ENCODE measurements around the gene SLC16A9. TPM values are rescaled to one million over a fixed set of nuclear protein-coding genes. Genes with fewer than 3 reads are reported as not detected.

The SLC16A9 gene
- total RNA-seq, 1 experiment from 2014 or later, result under 0.01 TPM

- no peak for DNase-seq (ENCODE audit: low read depth)
These were observed 8.6 kb upstream of the SLC16A9 start for GRCh38 chr10:59718257-59718656.

DNA sequence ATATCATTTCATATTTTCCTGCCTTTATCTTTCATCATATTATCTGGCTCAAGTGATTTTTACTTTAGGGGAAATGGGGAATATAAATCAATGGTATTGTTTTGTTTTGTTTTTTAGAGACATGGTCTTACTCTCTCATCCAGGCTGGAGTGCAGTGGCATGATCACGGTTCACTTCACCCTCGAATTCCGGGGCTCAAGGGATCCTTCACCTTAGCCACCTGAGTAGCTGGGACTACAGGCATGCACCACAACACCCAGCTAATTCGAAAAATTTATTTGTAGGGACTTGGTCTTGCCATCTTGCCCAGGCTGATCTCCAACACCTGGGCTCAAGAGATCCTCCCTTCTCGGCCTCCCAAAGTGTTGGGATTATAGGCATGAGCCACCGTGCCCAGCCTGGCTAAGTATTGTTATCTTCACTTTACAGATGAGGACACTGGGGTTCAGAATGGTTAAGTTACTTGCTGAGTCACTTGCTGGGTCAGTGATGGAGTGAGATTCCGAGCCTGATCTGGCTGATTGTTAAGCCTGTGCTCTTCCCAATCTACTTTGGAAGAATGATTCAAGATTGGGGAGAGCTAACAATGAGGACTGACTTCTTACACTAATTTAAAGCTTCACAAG lies 3.7 kb upstream of the SLC16A9 start:
- DNase-seq (ENCODE audit: low read depth), result no peak

- no peak for DNase-seq (ENCODE audit: low read depth)
These were observed 2.3 kb upstream of the SLC16A9 start for GRCh38 chr10:59711871-59712494.

- no peak for DNase-seq (ENCODE audit: low read depth)
These were observed 745 bp downstream of the SLC16A9 start for GRCh38 chr10:59708816-59709394.

DNA sequence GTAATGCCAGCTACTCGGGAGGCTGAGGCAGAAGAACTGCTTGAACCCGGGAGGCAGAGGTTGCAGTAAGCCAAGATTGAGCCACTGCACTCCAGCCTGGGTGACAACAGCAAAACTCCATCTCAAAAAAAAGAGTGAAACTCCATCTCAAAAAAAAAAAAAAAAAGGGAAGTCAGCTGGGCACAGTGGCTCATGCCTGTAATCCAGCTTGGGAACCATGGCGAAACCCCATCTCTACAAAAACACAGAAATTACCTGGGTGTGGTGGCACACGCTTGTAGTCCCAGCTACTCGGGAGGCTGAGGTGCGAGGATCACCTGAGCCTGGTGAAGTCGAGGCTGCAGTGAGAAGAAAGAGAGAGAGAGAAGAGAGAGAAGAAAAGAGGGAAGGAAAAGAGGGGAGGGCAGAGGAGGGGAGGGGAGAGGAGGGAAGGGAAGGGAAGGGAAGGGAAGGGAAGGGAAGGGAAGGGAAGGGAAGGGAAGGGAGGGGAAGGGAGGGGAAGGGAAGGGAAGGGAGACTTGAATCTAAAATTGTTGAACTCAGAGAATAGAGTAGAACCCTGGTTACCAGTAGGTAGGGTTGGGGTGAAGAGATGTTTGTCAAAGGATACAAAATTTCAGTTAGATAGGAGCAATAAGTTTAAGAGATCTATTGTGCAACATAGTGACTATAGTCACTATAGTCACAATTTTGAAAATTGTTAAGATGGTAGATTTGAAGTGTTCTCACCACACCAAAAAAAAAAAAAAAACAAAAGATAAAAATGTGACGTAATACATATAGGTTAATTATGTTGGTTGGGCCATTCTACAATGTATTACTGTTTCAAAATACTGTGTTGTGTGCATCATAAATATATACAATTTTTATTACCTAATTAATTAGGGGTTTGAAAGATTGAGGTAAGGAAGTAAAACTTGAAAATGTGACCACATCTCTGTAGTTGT lies 2.5 kb downstream of the SLC16A9 start:
- DNase-seq (ENCODE audit: low read depth), result no peak

DNA sequence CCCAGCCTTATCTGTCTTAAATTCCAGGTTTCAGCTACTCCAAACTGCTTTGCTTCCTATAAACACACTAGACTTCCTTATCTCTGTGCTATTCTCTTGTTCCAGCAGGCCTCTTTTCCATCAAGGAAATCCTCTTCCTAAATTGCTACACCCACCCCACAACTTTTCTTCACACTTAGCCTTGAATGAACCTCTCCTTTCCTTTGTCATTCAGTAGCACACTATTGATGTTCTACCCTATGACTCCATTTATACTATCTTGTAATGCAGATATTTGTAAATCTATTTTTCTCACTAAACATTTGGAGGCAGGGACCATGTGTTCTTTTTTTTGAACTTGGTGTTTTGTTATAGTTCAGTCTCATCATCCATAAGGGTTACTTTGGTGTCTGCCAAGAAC lies 3.7 kb downstream of the SLC16A9 start:
- DNase-seq (ENCODE audit: low read depth), result no peak

DNA sequence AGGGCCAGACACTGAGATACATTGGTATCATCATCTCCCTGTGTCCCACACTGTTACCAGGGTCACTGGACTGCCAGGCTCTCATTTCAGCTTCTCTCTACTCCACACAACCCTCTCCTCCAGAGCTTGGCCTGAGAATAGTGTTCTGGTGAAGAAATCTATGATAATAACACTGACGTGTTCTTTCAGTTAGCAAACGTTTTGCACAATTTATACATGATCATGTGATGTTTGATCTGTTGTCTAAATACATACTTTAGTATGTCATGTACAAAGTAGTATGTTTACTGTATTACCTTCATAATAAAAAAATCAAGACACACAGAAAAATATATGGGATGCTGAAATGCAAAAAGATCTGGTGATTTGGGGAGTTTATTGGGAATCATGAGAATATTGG lies 5.0 kb downstream of the SLC16A9 start:
- no peak for DNase-seq (ENCODE audit: low read depth)

- no peak for DNase-seq (ENCODE audit: low read depth)
These were observed 7.3 kb downstream of the SLC16A9 start for GRCh38 chr10:59702347-59702746.

- no peak for DNase-seq (ENCODE audit: low read depth)
These were observed 8.9 kb downstream of the SLC16A9 start for GRCh38 chr10:59700709-59701108.

- no peak for DNase-seq (ENCODE audit: low read depth)
These were observed 11.3 kb downstream of the SLC16A9 start for GRCh38 chr10:59698326-59698725.

DNA sequence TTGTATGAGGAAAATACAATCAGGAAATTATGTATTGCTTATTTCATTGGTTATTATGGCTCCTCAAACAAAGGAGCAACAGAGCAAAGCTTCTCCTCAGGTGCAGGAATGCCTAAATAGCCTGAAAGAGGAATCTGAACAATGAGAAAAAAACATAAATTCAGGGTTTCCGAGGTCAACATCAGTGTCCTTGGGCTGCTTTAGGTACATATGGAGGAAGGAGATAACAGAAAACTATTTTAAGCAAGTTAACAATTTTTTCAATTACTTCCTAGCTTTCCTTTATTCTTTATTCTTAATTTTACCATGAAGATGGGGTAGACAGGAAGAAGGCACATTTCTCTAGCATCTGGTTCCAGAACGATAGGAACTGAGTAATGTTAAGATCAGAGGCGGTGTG lies 14.0 kb downstream of the SLC16A9 start:
- no peak for DNase-seq (ENCODE audit: low read depth)

DNA sequence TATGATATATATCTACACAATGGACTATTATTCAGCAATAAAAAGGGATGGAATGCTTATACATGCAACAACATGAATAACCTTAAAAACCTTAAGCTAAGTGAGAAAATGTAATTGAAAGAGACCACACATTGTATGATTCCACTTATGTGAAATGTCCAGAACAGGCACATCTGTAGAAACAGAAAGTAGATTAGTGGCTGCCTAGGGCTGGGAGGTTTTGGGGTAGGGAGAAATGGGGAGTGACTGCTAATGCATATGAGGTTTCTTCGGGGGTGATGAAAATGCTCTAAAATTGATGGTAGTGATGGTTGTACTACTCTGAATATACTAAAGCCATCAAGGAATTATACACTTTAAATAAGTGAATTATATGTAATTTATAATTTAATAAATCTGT lies 14.7 kb downstream of the SLC16A9 start:
- DNase-seq (ENCODE audit: low read depth), result no peak

GRCh38 chr10:59692113-59692512 lies 17.5 kb downstream of the SLC16A9 start:
- DNase-seq (ENCODE audit: low read depth), result no peak

DNA sequence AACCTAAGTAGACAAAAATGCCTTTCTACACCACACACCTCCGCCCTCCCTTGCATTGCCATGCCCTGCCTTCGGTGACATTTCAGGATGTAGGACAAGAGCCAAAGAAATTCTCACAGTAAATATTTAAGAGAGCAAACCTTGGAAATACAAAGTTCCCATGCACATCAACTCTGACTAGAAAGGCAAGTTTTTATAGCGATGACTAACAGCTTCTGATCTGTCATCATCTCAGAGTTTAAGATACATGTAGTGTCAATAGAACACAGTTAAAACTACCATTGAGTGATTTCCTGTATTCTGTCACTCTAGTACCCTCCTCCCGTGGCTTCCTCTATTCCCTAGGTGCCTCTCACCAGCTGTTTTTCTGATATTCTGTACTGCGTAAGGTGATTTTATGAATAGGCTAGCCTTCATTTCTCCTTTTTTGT lies 20.7 kb downstream of the SLC16A9 start:
- no peak for DNase-seq (ENCODE audit: low read depth)

- DNase-seq (ENCODE audit: low read depth), result no peak
These were observed 22.0 kb downstream of the SLC16A9 start for GRCh38 chr10:59687657-59688056.

- DNase-seq (ENCODE audit: low read depth), result no peak
These were observed 25.6 kb downstream of the SLC16A9 start for GRCh38 chr10:59684006-59684405.

GRCh38 chr10:59682986-59683937 lies 26.4 kb downstream of the SLC16A9 start:
- no peak for DNase-seq (ENCODE audit: low read depth)

GRCh38 chr10:59680199-59680598 lies 29.5 kb downstream of the SLC16A9 start:
- no peak for DNase-seq (ENCODE audit: low read depth)

DNA sequence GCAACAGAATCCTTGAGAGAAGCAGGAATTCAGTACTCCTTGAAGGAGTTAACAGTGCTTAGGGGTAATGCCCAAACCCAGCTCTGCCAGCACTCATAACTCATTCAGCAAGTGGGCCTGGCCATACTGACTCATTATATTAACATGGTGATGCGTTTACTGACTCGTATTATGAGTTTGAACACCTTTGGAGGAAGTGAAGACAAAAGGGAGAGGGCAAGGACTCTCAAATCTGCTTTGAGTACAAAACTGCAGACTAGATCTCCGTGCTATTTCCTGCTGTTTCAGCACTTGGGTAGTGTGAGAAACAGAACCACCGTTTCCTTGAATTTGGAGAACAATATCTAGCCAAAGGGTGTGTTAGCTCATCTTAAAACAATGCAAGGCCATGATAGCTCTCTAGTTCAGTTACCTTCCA lies 30.8 kb downstream of the SLC16A9 start:
- no peak for DNase-seq (ENCODE audit: low read depth)

GRCh38 chr10:59677253-59677831 lies 32.3 kb downstream of the SLC16A9 start:
- no peak for DNase-seq (ENCODE audit: low read depth)

DNA sequence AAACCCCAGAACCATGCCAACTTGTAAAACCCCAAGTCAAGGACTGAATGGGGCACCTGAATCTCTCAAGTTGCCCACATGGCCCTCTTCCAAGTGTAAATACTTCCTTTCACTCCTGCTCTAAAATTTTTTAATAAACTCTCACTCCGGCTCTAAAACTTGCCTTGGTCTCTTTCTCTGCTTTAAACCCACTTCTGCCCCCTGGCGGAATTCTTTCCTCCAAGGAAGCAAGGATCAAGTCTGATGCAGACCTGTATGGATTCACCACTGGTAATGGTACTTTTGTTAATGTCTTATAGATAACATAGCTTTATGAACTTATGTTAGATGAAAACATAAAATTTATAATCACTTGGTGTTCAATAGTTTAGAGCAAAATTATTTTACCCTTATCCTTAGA lies 33.8 kb downstream of the SLC16A9 start:
- peak; percentile 36 for DNase-seq (ENCODE audit: low read depth)
